ENCODE results near the gene SLC26A4. TPM values are rescaled to one million over a fixed set of nuclear protein-coding genes. Genes with fewer than 3 reads are reported as not detected.

The SLC26A4 gene
- total RNA-seq, 1 experiment from 2014 or later: 0.22 TPM

DNA sequence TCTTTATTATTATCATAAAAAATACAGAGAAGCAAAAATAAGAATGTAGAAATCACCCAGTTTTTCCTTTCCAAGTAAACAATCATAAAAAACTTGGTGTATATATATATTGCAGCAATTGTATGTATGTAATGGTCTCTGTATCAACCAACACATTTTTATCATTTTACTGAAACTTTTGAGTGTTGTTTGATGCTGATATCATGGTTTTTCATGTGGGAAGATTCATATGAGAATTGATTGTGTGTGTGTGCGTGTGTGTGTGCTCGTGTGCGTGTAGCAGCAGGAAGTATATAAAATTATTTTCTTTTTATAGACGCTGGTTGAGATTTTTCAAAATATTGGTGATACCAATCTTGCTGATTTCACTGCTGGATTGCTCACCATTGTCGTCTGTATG, 22.3 kb downstream of the SLC26A4 start:
- Mint-ChIP-seq H3K36me3 (no peaks in the 10 kb centered on the region), H3K4me3 (no peak overlapping the region), H3K4me1 (peaks cover 19% of the 10 kb centered on the region), H3K27me3 (ENCODE audit: low read depth) (no peaks in the 10 kb centered on the region), H3K27ac (no peak overlapping the region), H3K9me3 (no peaks in the 10 kb centered on the region)
- CTCF ChIA-PET: no interaction called here
- ATAC-seq (no peak), DNase-seq (ENCODE audit: low spot score) (no peak)
- TF ChIP-seq ZNF532 (CRISPR knock-in tag; IDR thresholded peaks at IDR 0.05; ENCODE audit: borderline replicate concordance) (no peak), ZMAT4 (CRISPR knock-in tag; IDR thresholded peaks at IDR 0.05) (no peak)
- TF ChIP-seq, protein P1, sequence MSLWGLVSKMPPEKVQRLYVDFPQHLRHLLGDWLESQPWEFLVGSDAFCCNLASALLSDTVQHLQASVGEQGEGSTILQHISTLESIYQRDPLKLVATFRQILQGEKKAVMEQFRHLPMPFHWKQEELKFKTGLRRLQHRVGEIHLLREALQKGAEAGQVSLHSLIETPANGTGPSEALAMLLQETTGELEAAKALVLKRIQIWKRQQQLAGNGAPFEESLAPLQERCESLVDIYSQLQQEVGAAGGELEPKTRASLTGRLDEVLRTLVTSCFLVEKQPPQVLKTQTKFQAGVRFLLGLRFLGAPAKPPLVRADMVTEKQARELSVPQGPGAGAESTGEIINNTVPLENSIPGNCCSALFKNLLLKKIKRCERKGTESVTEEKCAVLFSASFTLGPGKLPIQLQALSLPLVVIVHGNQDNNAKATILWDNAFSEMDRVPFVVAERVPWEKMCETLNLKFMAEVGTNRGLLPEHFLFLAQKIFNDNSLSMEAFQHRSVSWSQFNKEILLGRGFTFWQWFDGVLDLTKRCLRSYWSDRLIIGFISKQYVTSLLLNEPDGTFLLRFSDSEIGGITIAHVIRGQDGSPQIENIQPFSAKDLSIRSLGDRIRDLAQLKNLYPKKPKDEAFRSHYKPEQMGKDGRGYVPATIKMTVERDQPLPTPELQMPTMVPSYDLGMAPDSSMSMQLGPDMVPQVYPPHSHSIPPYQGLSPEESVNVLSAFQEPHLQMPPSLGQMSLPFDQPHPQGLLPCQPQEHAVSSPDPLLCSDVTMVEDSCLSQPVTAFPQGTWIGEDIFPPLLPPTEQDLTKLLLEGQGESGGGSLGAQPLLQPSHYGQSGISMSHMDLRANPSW (CRISPR knock-in tag; conservative IDR thresholded peaks at IDR 0.05; ENCODE audit: low read depth): no peak
- POLR2A ChIA-PET: no interaction called here

DNA sequence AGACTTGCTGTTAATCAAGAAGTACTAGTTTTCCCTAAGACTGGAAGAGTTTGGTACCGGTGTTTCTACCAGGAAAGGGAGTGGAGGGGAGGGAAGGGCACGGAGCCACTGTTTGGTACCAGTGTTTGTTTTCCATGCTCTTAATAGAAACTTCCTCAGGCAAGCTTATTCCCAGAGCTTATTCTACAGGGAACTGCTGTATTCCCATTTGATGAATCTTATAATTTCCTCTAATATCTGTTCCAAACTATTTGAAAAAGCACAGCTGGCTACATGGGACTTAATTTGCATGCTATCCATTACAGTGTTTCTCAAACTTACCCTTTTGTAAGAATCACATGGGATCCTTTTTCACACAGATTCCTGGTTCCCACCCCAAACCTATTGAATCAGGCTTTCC, 23.7 kb downstream of the SLC26A4 start:
- CTCF ChIA-PET: no interaction called here
- no peak for DNase-seq (ENCODE audit: low spot score)
- no peaks in the 10 kb centered on the region for H3K36me3 Mint-ChIP-seq
- H3K27ac Mint-ChIP-seq: no peak overlapping the region
- TF ChIP-seq ZNF423 (CRISPR knock-in tag; IDR thresholded peaks at IDR 0.05) (no peak), FOXJ3 (CRISPR knock-in tag; IDR thresholded peaks at IDR 0.05; ENCODE audit: borderline replicate concordance) (no peak), CREM (CRISPR knock-in tag; IDR thresholded peaks at IDR 0.05) (no peak), GRHL2 (CRISPR knock-in tag; IDR thresholded peaks at IDR 0.05; ENCODE audit: insufficient replicate concordance, severe bottlenecking) (no peak), KAT7 (CRISPR knock-in tag; IDR thresholded peaks at IDR 0.05; ENCODE audit: borderline replicate concordance) (no peak), IRF2 (CRISPR knock-in tag; IDR thresholded peaks at IDR 0.05; ENCODE audit: borderline replicate concordance, low read depth) (no peak), ZNF138 (CRISPR knock-in tag; conservative IDR thresholded peaks at IDR 0.05) (no peak)
- TF ChIP-seq, protein P2, sequence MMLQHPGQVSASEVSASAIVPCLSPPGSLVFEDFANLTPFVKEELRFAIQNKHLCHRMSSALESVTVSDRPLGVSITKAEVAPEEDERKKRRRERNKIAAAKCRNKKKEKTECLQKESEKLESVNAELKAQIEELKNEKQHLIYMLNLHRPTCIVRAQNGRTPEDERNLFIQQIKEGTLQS (CRISPR knock-in tag; conservative IDR thresholded peaks at IDR 0.05): no peak
- TF ChIP-seq, protein P3, sequence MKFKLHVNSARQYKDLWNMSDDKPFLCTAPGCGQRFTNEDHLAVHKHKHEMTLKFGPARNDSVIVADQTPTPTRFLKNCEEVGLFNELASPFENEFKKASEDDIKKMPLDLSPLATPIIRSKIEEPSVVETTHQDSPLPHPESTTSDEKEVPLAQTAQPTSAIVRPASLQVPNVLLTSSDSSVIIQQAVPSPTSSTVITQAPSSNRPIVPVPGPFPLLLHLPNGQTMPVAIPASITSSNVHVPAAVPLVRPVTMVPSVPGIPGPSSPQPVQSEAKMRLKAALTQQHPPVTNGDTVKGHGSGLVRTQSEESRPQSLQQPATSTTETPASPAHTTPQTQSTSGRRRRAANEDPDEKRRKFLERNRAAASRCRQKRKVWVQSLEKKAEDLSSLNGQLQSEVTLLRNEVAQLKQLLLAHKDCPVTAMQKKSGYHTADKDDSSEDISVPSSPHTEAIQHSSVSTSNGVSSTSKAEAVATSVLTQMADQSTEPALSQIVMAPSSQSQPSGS (CRISPR knock-in tag; IDR thresholded peaks at IDR 0.05; ENCODE audit: borderline replicate concordance, low read depth): no peak
- POLR2A ChIA-PET: no interaction called here
- H3K27me3 Mint-ChIP-seq (ENCODE audit: low read depth): no peaks in the 10 kb centered on the region
- no peak for ATAC-seq
- H3K9me3 Mint-ChIP-seq: no peaks in the 10 kb centered on the region
- no peak overlapping the region for H3K4me3 Mint-ChIP-seq
- peaks cover 19% of the 10 kb centered on the region for H3K4me1 Mint-ChIP-seq

DNA sequence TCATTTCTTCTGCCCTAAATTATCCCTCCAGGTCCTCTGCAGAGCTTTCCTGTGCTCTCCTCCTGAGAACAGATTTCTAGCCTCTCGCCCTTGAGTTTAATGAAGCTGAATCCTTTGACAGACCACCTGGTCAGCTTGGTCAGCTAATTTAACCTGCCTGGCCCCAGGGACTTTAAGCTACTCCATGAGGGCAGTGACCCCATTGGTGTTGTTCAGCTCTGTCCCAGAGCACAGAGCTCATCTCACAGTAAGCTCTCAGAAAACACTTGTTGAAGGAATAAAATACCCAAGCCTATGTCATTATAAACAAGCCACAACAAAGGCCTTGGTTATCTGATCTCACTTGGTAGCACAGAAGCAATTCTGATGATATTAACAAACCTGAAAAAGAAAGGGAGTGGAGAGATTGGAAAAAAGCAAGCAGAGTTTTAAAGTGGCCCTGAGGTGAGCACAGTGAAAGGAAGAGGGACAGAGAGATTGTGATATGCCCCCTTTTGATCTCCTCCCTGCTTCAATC, 24.4 kb downstream of the SLC26A4 start:
- POLR2A ChIA-PET: no interaction called here
- no peaks in the 10 kb centered on the region for H3K9me3 Mint-ChIP-seq
- no peak for DNase-seq (ENCODE audit: low spot score)
- H3K4me1 Mint-ChIP-seq: peaks cover 23% of the 10 kb centered on the region
- no peak for ATAC-seq
- no peak overlapping the region for H3K4me3 Mint-ChIP-seq
- H3K27ac Mint-ChIP-seq: no peak overlapping the region
- no peaks in the 10 kb centered on the region for H3K27me3 Mint-ChIP-seq (ENCODE audit: low read depth)
- H3K36me3 Mint-ChIP-seq: no peaks in the 10 kb centered on the region
- CTCF ChIA-PET: no interaction called here
- TF ChIP-seq TP53 (CRISPR knock-in tag; IDR thresholded peaks at IDR 0.05) (no peak), ZNF232 (CRISPR knock-in tag; IDR thresholded peaks at IDR 0.05) (no peak), ZNF416 (CRISPR knock-in tag; IDR thresholded peaks at IDR 0.05) (no peak), CBFB (CRISPR knock-in tag; IDR thresholded peaks at IDR 0.05; ENCODE audit: low read depth) (no peak), ZBTB43 (CRISPR knock-in tag; IDR thresholded peaks at IDR 0.05) (no peak)
- TF ChIP-seq, protein P2 (CRISPR knock-in tag; conservative IDR thresholded peaks at IDR 0.05): no peak

Data from WTC11 (cell line).